Endothelial cell of umbilical vein (primary cell): ENCODE data around the gene PRR5L. TPM values are rescaled to one million over a fixed set of nuclear protein-coding genes. Genes with fewer than 3 reads are reported as not detected.

Experiments used
- BruUV-seq: library from RNA; stranded (reverse); fragments of 400-500 nt; replicated peaks from 2 replicates; lab custom pipeline; 2021; lab: Mats Ljungman, UMichigan
- CTCF ChIA-PET: fragments of 300-600, 350-600 bp; sonication (Branson Sonifier 250); formaldehyde crosslinking; loops from one replicate; lab custom pipeline; 2021; ENCODE audit warnings: antibody characterized with exemption, inconsistent platforms; lab: Charles Lee
- POLR2A ChIA-PET: fragments of 300-600, 350-600 bp; sonication (Branson Sonifier 250); formaldehyde crosslinking; loops from one replicate; lab custom pipeline; 2021; ENCODE audit warnings: antibody characterized with exemption, inconsistent platforms; lab: Charles Lee
- DNase-seq: peaks from one replicate; pipeline ENCODE4 v3.0.0-alpha.2; 2011; ENCODE audit warnings: low read depth, low spot score
- FAIRE-seq: peaks from 2 replicates; lab custom pipeline; 2011; peaks lifted over from hg19 to GRCh38; lab: Jason Lieb, UNC
- H2AFZ ChIP-seq: 2 replicates; pipeline ENCODE4 v1.6.0; 2012; ENCODE audit warnings: low read depth, low read length, control low read depth, inconsistent platforms
- H3K27ac ChIP-seq: 2 replicates; pipeline ENCODE4 v1.5.1; 2011; ENCODE audit warnings: low read depth, mild to moderate bottlenecking, control low read depth, low read length, moderate library complexity; ENCODE audit not compliant: insufficient read depth
- H3K27me3 ChIP-seq, 2 experiments: 2 replicates each; pipeline versions ENCODE4 v1.6.0 to v1.6.1; 2011; ENCODE audit warnings: low read length in 2 of 2, mixed read lengths in 1 of 2; ENCODE audit not compliant: control insufficient read depth in 2 of 2, insufficient read depth in 2 of 2
- H3K36me3 ChIP-seq, 2 experiments: 2 replicates in 1 of 2; 3 replicates in 1 of 2; pipeline ENCODE4 v1.5.1; 2011; ENCODE audit warnings: low read length in 2 of 2, mild to moderate bottlenecking in 1 of 2, moderate library complexity in 1 of 2; ENCODE audit not compliant: control insufficient read depth in 2 of 2, insufficient read depth in 2 of 2; ENCODE audit errors: extremely low read depth in 1 of 2
- H3K4me1 ChIP-seq: 3 replicates; pipeline ENCODE4 v1.5.1; 2011; ENCODE audit warnings: mild to moderate bottlenecking, low read length; ENCODE audit not compliant: control insufficient read depth, insufficient read depth; ENCODE audit errors: extremely low read depth
- H3K4me2 ChIP-seq: 2 replicates; pipeline ENCODE4 v1.6.1; 2011; ENCODE audit warnings: low read length, control low read depth, mixed read lengths; ENCODE audit not compliant: insufficient read depth
- H3K4me3 ChIP-seq, 3 experiments: fragments of 200-600 bp in 1 of 3; sonication (generic), shearing (Covaris generic) in 1 of 3; replicated peaks in 1 of 3; 2 replicates each; pipeline ENCODE4 v1.5.1; 2011 to 2016; ENCODE audit warnings: control low read depth in 3 of 3, low read length in 3 of 3, mild to moderate bottlenecking in 2 of 3, inconsistent platforms in 1 of 3, low read depth in 1 of 3, moderate library complexity in 1 of 3; ENCODE audit not compliant: insufficient read depth in 1 of 3
- H3K79me2 ChIP-seq: 2 replicates; pipeline ENCODE4 v1.6.0; 2012; ENCODE audit warnings: low read length, inconsistent platforms; ENCODE audit not compliant: control insufficient read depth, insufficient read depth
- H3K9ac ChIP-seq: replicated peaks from 2 replicates; pipeline ENCODE3; 2011; ENCODE audit warnings: low read length, control low read depth; ENCODE audit not compliant: insufficient read depth; ENCODE audit errors: extremely low read depth
- H3K9me1 ChIP-seq: replicated peaks from 3 replicates; pipeline ENCODE4 v1.6.0; 2011; ENCODE audit warnings: mild to moderate bottlenecking, low read length; ENCODE audit not compliant: control insufficient read depth, insufficient read depth; ENCODE audit errors: extremely low read depth
- H3K9me3 ChIP-seq: replicated peaks from 2 replicates; pipeline ENCODE4 v1.5.1; 2012; ENCODE audit warnings: low read length, inconsistent platforms; ENCODE audit not compliant: control insufficient read depth, insufficient read depth
- H4K20me1 ChIP-seq: replicated peaks from 2 replicates; pipeline ENCODE3; 2011; ENCODE audit warnings: mild to moderate bottlenecking, low read length; ENCODE audit not compliant: control insufficient read depth, insufficient read depth; ENCODE audit errors: extremely low read depth
- EZH2 ChIP-seq: IDR thresholded peaks from 2 replicates; pipeline ENCODE4 v1.6.1; 2012; ENCODE audit warnings: borderline replicate concordance, low read depth, mild to moderate bottlenecking, moderate library complexity, low read length, inconsistent platforms; ENCODE audit not compliant: severe bottlenecking
- FOS ChIP-seq: IDR thresholded peaks from 2 replicates; pipeline ENCODE4 v1.6.1; 2011; ENCODE audit warnings: mild to moderate bottlenecking, low read length, moderate library complexity, borderline replicate concordance; ENCODE audit not compliant: insufficient read depth
- GATA2 ChIP-seq: IDR thresholded peaks from 2 replicates; pipeline ENCODE4 v1.7.0; 2011; ENCODE audit warnings: low read depth, mild to moderate bottlenecking, moderate library complexity, mixed read lengths, low read length; ENCODE audit not compliant: insufficient read length, insufficient read depth
- JUN ChIP-seq: IDR thresholded peaks from 2 replicates; pipeline ENCODE4 v1.6.1; 2011; ENCODE audit warnings: borderline replicate concordance, low read depth; ENCODE audit not compliant: insufficient read length, insufficient read depth
- MYC ChIP-seq: IDR thresholded peaks from one replicate; pipeline ENCODE4 v1.6.1; 2011; ENCODE audit warnings: mild to moderate bottlenecking, low read depth, low read length
- POLR2A ChIP-seq: IDR thresholded peaks from 2 replicates; pipeline ENCODE4 v1.6.1; 2012; ENCODE audit warnings: low read depth, mild to moderate bottlenecking, control low read depth, low read length
- POLR2AphosphoS5 ChIP-seq: IDR thresholded peaks from 2 replicates; pipeline ENCODE4 v1.6.1; 2012; ENCODE audit warnings: low read depth, mild to moderate bottlenecking, control low read depth, low read length, moderate library complexity; ENCODE audit not compliant: insufficient read depth
- dilution Hi-C: fragments of 300-500 bp; cut with MboI; formaldehyde crosslinking; loops from one replicate; pipeline ENCODE4 v1.15.0; 2019; ENCODE audit warnings: low sequenced_read_pairs; ENCODE audit not compliant: extremely low pct_ligation_motif_present
- intact Hi-C: fragments of 100-400 bp; cut with micrococcal nuclease; formaldehyde crosslinking; loops from one replicate; pipeline ENCODE4 v1.10.0; 2022
- polyA plus RNA-seq, 4 experiments: library from polyadenylated mRNA; depleted of rRNA in 3 of 4; stranded (reverse) in 3 of 4; unstranded in 1 of 4; fragments of >200 nt; gene quantifications; 2 replicates each; pipeline versions ENCODE4 v1.2.1 to v1.2.3, GENCODE V29; 2011 to 2012; ENCODE audit warnings: missing spikeins in 1 of 4
- total RNA-seq: library from RNA; stranded (reverse); gene quantifications from 2 replicates; pipeline ENCODE4 v1.2.3, GENCODE V29; 2021
- TF ChIP-seq, protein P1 (sequence below): IDR thresholded peaks from 2 replicates; pipeline ENCODE4 v1.6.1; 2011; ENCODE audit not compliant: insufficient read depth, insufficient read length

PRR5L gene
- total and polyA plus RNA-seq, 2 donors (not counting 3 experiments of a cell fraction or from before 2014, with no cell fraction given) = 2.5 to 6.1 TPM

DNA sequence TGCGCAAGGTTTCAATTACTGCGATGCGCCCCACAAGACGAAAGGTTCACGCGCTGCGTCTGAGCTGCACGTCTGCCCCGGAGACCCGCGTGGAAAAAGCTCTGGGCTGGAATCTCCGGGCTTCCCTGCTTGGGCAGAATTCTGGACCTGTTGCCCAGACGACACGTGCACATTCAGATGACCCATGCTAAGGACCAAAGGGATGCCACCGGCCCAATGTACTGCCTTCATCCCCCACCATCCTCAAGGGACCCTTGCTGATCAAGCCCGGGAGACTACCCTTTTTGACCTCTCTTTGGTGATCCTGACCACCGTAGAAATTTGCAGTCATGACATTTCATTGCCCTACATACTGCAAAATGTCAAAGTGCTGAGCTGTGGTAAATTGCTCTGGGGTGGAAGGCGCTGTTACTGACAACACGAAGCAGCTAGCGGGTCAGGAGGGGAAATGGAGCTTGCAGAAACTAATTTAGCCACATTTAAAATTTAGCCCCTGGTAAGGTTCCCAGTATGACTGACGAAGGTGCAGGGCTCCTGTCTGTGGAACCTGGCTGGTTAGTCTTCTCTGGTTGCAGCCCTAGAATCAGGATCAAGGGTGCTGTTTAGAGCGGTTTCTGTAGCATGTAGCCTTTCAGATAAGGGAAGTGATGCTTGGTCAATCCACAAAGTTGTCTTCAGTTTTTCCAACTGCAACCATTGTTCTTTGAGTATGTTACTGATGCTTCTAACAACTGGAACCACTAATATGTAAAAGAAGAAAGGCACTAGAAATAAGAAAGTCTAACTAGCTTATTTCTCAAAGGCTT is 81.9 kb downstream of the PRR5L start:
- H3K4me3 ChIP-seq = peak overlapping the region; percentile 53 to 74 (median 69)
- peaks cover 15 to 19% of the 10 kb centered on the region in 2 experiments for H3K27me3 ChIP-seq
- H3K9me1 ChIP-seq = no peaks in the 10 kb centered on the region
- peak overlapping the region; percentile 77 for H2AFZ ChIP-seq
- TF ChIP-seq, protein P1, sequence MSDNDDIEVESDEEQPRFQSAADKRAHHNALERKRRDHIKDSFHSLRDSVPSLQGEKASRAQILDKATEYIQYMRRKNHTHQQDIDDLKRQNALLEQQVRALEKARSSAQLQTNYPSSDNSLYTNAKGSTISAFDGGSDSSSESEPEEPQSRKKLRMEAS = no peak
- TF ChIP-seq JUN (no peak), GATA2 (no peak), MYC (no peak), FOS (no peak), POLR2AphosphoS5 (no peak), POLR2A (no peak), EZH2 (no peak)
- H3K9me3 ChIP-seq = no peaks in the 10 kb centered on the region
- intact Hi-C loops (loop anchor here (1.0 to 2.0 kb wide), 5 partner anchors 31 to 114 kb away; no protein-coding TSS in a partner anchor), dilution Hi-C loops (no loop called here)
- peak overlapping the region; percentile 25 for H3K9ac ChIP-seq
- BruUV-seq = TSS peak; percentile 18
- H3K79me2 ChIP-seq = no peaks in the 10 kb centered on the region
- peaks cover 0 to 3% of the 10 kb centered on the region in 2 experiments for H3K36me3 ChIP-seq
- CTCF ChIA-PET = interaction anchor here (0.9 to 6.1 kb wide), 13 partner anchors 11 to 115 kb away, joined by 3 to 61 read pairs (median 7); partner anchors contain the start of gene COMMD9
- peak overlapping the region; percentile 85 for H3K4me2 ChIP-seq
- H4K20me1 ChIP-seq = no peaks in the 10 kb centered on the region
- no peak overlapping the region for H3K27ac ChIP-seq
- FAIRE-seq (no peak), DNase-seq (no peak)
- POLR2A ChIA-PET = no interaction called here
- H3K4me1 ChIP-seq = peaks cover 10% of the 10 kb centered on the region
